Activated CD8-positive, alpha-beta T cell treated with anti-CD3 and anti-CD28 coated beads for 36 hours (primary cell): ENCODE data around the gene MAPK9. TPM values are rescaled to one million over a fixed set of nuclear protein-coding genes. Genes with fewer than 3 reads are reported as not detected.

Source experiments
- ATAC-seq: fragments of 200-7000 bp; cut with Tn5 transposase; one replicate; pipeline ENCODE4 v1.10.0; 2021; ENCODE audit warnings: mild to moderate bottlenecking, moderate library complexity
- CTCF ChIA-PET: fragments of 350-600 bp; sonication (Branson Sonifier 250); formaldehyde crosslinking; loops from one replicate; lab custom pipeline; 2021; ENCODE audit warnings: antibody characterized with exemption; lab: Charles Lee
- POLR2A ChIA-PET: fragments of 350-600 bp; sonication (Branson Sonifier 250); formaldehyde crosslinking; loops from one replicate; lab custom pipeline; 2021; ENCODE audit warnings: antibody characterized with exemption; lab: Charles Lee
- DNase-seq: peaks from one replicate; pipeline ENCODE4 v3.0.0-alpha.2; 2020
- H3K27ac Mint-ChIP-seq: one replicate; pipeline ENCODE4 v1.8.0; 2021; ENCODE audit warnings: mild to moderate bottlenecking, mixed read lengths
- H3K27me3 Mint-ChIP-seq: one replicate; pipeline ENCODE4 v1.8.0; 2021; ENCODE audit warnings: mixed read lengths
- H3K36me3 Mint-ChIP-seq: one replicate; pipeline ENCODE4 v1.8.0; 2021; ENCODE audit warnings: low read depth, mixed read lengths
- H3K4me1 Mint-ChIP-seq: one replicate; pipeline ENCODE4 v1.8.0; 2021; ENCODE audit warnings: low read depth, mixed read lengths
- H3K4me3 Mint-ChIP-seq: one replicate; pipeline ENCODE4 v1.8.0; 2021; ENCODE audit warnings: mild to moderate bottlenecking, moderate library complexity, mixed read lengths
- H3K9me3 Mint-ChIP-seq: one replicate; pipeline ENCODE4 v1.8.0; 2021; ENCODE audit warnings: mixed read lengths
- CTCF ChIP-seq: fragments of 200-600 bp; IDR thresholded peaks from one replicate; pipeline ENCODE4 v1.8.0; 2022; ENCODE audit warnings: antibody characterized with exemption, mild to moderate bottlenecking
- intact Hi-C: fragments of 100-400 bp; cut with micrococcal nuclease; formaldehyde crosslinking; loops from one replicate; pipeline ENCODE4 v1.10.0; 2022
- total RNA-seq, 2 experiments: library from RNA; stranded (reverse); gene quantifications; one replicate each; pipeline ENCODE4 v1.2.3, GENCODE V29; 2021

Gene MAPK9
- total RNA-seq, 2 experiments from 2014 or later = 31.8 to 33.2 TPM

- Mint-ChIP-seq H3K9me3 (no peaks in the 10 kb centered on the region), H3K27me3 (peaks cover 16% of the 10 kb centered on the region), H3K4me1 (no peaks in the 10 kb centered on the region), H3K4me3 (no peak overlapping the region), H3K27ac (no peak overlapping the region), H3K36me3 (no peaks in the 10 kb centered on the region)
- ATAC-seq = no peak
- TF ChIP-seq CTCF = no peak
- intact Hi-C loops = no loop called here
- CTCF ChIA-PET = interaction anchor here (2.6 kb wide), 1 partner anchor 18 kb away, joined by 10 read pairs; no protein-coding TSS in a partner anchor
- no peak for DNase-seq
- POLR2A ChIA-PET = no interaction called here
Observed at GRCh38 chr5:180334176-180334575, 42.3 kb upstream of the MAPK9 start.

DNA sequence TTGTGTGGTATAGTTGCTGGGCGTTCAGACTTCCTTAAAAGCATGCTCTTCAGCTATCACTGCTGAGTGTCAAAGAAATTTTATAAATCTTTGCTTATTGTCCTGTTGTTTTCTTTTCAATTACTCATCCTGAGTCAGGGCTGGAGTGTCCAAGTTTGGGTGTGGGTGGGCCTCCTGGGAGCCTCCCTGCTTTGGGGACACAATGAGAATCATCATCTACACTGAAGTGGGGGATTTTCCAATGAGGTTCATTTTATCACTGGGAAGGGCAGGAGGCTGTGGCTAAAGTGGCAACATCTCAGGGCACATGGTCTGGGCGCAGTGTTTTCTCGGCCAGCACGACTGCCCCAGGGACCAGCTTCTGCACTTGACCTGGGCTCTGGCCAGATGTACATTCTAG is 41.8 kb upstream of the MAPK9 start:
- ChIA-PET CTCF (interaction anchor here (2.6 kb wide), 1 partner anchor 18 kb away, joined by 10 read pairs; no protein-coding TSS in a partner anchor), POLR2A (no interaction called here)
- intact Hi-C loops = no loop called here
- Mint-ChIP-seq H3K4me3 (no peak overlapping the region), H3K4me1 (peaks cover 2% of the 10 kb centered on the region), H3K36me3 (no peaks in the 10 kb centered on the region), H3K27me3 (peaks cover 16% of the 10 kb centered on the region), H3K27ac (no peak overlapping the region), H3K9me3 (no peaks in the 10 kb centered on the region)
- ATAC-seq = no peak
- TF ChIP-seq CTCF = no peak
- DNase-seq = no peak

- Mint-ChIP-seq H3K4me1 (peaks cover 2% of the 10 kb centered on the region), H3K27me3 (peaks cover 16% of the 10 kb centered on the region), H3K36me3 (no peaks in the 10 kb centered on the region), H3K9me3 (no peaks in the 10 kb centered on the region), H3K27ac (no peak overlapping the region), H3K4me3 (no peak overlapping the region)
- POLR2A ChIA-PET = no interaction called here
- DNase-seq (no peak), ATAC-seq (no peak)
- intact Hi-C loops = no loop called here
- no peak for TF ChIP-seq CTCF
- CTCF ChIA-PET = interaction anchor here (2.8 kb wide), 1 partner anchor 18 kb away, joined by 15 read pairs; no protein-coding TSS in a partner anchor
Observed at GRCh38 chr5:180332861-180333260, 41.0 kb upstream of the MAPK9 start.

- Mint-ChIP-seq H3K36me3 (no peaks in the 10 kb centered on the region), H3K27me3 (peaks cover 16% of the 10 kb centered on the region), H3K27ac (no peak overlapping the region), H3K4me1 (peaks cover 2% of the 10 kb centered on the region), H3K9me3 (no peaks in the 10 kb centered on the region), H3K4me3 (no peak overlapping the region)
- intact Hi-C loops = no loop called here
- POLR2A ChIA-PET = no interaction called here
- DNase-seq (no peak), ATAC-seq (no peak)
- CTCF ChIA-PET = interaction anchor here (1.1 to 2.8 kb wide), 2 partner anchors 17 to 39 kb away, joined by 3 to 15 read pairs; no protein-coding TSS in a partner anchor
- no peak for TF ChIP-seq CTCF
Observed at GRCh38 chr5:180332051-180332517, 40.2 kb upstream of the MAPK9 start.

DNA sequence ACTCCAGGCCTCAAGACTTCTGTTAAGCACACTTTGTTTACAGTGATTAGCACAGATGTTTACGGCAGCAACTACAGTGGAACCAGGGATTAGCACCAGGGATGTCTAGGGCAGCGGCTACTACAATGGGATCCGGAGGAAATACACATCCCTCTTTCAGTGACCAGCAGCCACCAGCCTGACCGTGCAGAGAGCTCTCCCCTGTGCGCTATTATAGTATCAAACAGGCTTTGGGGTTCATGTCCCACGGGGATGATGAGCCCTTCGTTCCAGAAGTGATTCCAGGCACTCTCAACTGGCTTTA is 39.7 kb upstream of the MAPK9 start:
- POLR2A ChIA-PET = interaction anchor here (1.0 kb wide), 1 partner anchor 37 kb away, joined by 3 read pairs; no protein-coding TSS in a partner anchor
- H3K9me3 Mint-ChIP-seq = no peaks in the 10 kb centered on the region
- no peak for TF ChIP-seq CTCF
- peaks cover 16% of the 10 kb centered on the region for H3K27me3 Mint-ChIP-seq
- no peak for DNase-seq
- peaks cover 2% of the 10 kb centered on the region for H3K4me1 Mint-ChIP-seq
- no peak overlapping the region for H3K4me3 Mint-ChIP-seq
- H3K27ac Mint-ChIP-seq = no peak overlapping the region
- CTCF ChIA-PET = interaction anchor here (0.7 to 2.8 kb wide), 4 partner anchors 16 to 908 kb away, joined by 3 to 15 read pairs (median 3); partner anchors contain the start of gene RASGEF1C
- intact Hi-C loops = no loop called here
- ATAC-seq = no peak
- no peaks in the 10 kb centered on the region for H3K36me3 Mint-ChIP-seq
